Body of pancreas (tissue), 4 donors: Measurements from ENCODE around the gene LSMEM2. TPM values are rescaled to one million over a fixed set of nuclear protein-coding genes. Genes with fewer than 3 reads are reported as not detected.
"Not testable (repeated sequence)": the region's sequence is repeated elsewhere in the genome, so short reads cannot be mapped to it uniquely, and the experiment has no call there.

Source experiments
- ATAC-seq: fragments of 150-250 bp; one replicate; pipeline ENCODE4 v1.9.1; 2016
- DNase-seq, 4 donors: peaks; one replicate each; pipeline ENCODE4 v3.0.0-alpha.2; 2019
- H3K27ac ChIP-seq, 4 donors: fragments of 200-600 bp; sonication (generic); 1 replicate in 3 of 4; 2 replicates in 1 of 4; pipeline versions ENCODE4 v1.5.1 to v1.6.1; 2016 to 2019; ENCODE audit warnings: mild to moderate bottlenecking in 1 of 4, mixed read lengths in 1 of 4, moderate library complexity in 1 of 4
- H3K27me3 ChIP-seq, 2 donors: fragments of 200-600 bp; sonication (generic); one replicate each; pipeline ENCODE4 v1.6.0; 2016; ENCODE audit warnings: mild to moderate bottlenecking in 1 of 2
- H3K36me3 ChIP-seq, 2 donors: fragments of 200-600 bp; sonication (generic); replicated peaks in 1 of 2; 2 replicates each; pipeline ENCODE4 v1.5.1; 2016; ENCODE audit warnings: low read depth in 2 of 2; ENCODE audit not compliant: insufficient read depth in 1 of 2
- H3K4me1 ChIP-seq: fragments of 200-600 bp; sonication (generic); one replicate; pipeline ENCODE4 v1.6.0; 2016
- H3K4me3 ChIP-seq, 2 donors: fragments of 200-600 bp; sonication (generic); 1 replicate in 1 of 2; 2 replicates in 1 of 2; pipeline ENCODE4 v1.5.1; 2016 to 2019
- H3K9me3 ChIP-seq, 3 donors: fragments of 200-600 bp; sonication (generic); 1 replicate in 2 of 3; 2 replicates in 1 of 3; pipeline ENCODE4 v1.5.1; 2016
- POLR2A ChIP-seq, 3 donors: fragments of 450-650 bp; IDR thresholded peaks; one replicate each; pipeline ENCODE4 v1.6.1; 2016; ENCODE audit warnings: antibody characterized with exemption in 3 of 3, mild to moderate bottlenecking in 2 of 3
- WGBS, 2 donors: methylation state at CpG; one replicate each; pipeline ENCODE4 v1.1.5; 2017; 5-methylcytosine and 5-hydroxymethylcytosine counted together
- intact Hi-C: fragments of 100-400 bp; cut with DNase I; formaldehyde crosslinking; loops from one replicate; pipeline ENCODE4 v1.15.1; 2023
- total RNA-seq, 2 donors: library from RNA; depleted of rRNA; stranded (reverse); fragments of >200 nt; gene quantifications; one replicate each; pipeline ENCODE4 v1.1.0, GENCODE V29; 2016
- TF ChIP-seq, protein P1 (sequence below), 7 experiments: fragments of 450-650 bp in 4 of 7; fragments of 200-600 bp in 3 of 7; sonication (generic) in 3 of 7; IDR thresholded peaks; one replicate each; pipeline ENCODE4 v1.5.1; 2016 to 2019; ENCODE audit warnings: antibody characterized with exemption in 7 of 7

Gene LSMEM2
- total RNA-seq, 2 donors from 2014 or later = not detected

DNA sequence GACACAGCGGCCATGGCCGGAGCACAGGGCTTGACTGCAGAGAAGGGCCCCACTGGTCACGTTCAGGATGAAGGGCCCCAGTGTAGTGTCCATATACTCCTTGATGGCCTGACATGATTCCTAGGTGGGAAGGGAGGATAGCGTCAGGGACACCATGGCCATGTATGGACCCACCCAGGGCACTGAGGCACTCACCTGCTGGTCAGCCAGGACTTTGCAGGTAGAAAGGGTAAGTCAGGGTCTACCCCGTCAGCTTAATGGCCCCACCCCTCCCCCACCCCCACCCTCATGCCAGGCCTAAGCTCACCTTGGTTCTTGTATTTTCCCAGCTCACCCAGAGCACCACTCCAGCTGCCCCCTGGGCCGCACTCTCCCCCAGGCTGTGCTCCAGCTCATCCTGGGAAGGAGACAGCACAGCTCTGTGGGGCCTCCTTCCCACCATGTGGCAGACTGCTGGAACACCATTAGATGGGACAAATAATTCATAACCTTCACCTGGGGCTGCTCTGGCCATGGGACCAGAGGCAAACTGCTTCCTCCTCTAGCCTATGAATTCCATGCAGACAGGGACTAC, 21.9 kb downstream of the LSMEM2 start:
- ATAC-seq = no peak
- Histone ChIP-seq H3K27ac (peak overlapping the region; percentile 65 to 91 (median 85)), H3K9me3 (no peaks in the 10 kb centered on the region), H3K4me1 (peaks cover 58% of the 10 kb centered on the region), H3K4me3 (no peak overlapping the region), H3K36me3 (no peaks in the 10 kb centered on the region), H3K27me3 (no peaks in the 10 kb centered on the region)
- 95 to 96% methylated on average over 4 to 6 of the region's 6 CpGs for WGBS, 2 donors
- TF ChIP-seq POLR2A (IDR thresholded peaks at IDR 0.05) = no peak
- TF ChIP-seq, protein P1, sequence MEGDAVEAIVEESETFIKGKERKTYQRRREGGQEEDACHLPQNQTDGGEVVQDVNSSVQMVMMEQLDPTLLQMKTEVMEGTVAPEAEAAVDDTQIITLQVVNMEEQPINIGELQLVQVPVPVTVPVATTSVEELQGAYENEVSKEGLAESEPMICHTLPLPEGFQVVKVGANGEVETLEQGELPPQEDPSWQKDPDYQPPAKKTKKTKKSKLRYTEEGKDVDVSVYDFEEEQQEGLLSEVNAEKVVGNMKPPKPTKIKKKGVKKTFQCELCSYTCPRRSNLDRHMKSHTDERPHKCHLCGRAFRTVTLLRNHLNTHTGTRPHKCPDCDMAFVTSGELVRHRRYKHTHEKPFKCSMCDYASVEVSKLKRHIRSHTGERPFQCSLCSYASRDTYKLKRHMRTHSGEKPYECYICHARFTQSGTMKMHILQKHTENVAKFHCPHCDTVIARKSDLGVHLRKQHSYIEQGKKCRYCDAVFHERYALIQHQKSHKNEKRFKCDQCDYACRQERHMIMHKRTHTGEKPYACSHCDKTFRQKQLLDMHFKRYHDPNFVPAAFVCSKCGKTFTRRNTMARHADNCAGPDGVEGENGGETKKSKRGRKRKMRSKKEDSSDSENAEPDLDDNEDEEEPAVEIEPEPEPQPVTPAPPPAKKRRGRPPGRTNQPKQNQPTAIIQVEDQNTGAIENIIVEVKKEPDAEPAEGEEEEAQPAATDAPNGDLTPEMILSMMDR (IDR thresholded peaks at IDR 0.05) = no peak
- intact Hi-C loops = no loop called here
- DNase-seq = no peak

DNA sequence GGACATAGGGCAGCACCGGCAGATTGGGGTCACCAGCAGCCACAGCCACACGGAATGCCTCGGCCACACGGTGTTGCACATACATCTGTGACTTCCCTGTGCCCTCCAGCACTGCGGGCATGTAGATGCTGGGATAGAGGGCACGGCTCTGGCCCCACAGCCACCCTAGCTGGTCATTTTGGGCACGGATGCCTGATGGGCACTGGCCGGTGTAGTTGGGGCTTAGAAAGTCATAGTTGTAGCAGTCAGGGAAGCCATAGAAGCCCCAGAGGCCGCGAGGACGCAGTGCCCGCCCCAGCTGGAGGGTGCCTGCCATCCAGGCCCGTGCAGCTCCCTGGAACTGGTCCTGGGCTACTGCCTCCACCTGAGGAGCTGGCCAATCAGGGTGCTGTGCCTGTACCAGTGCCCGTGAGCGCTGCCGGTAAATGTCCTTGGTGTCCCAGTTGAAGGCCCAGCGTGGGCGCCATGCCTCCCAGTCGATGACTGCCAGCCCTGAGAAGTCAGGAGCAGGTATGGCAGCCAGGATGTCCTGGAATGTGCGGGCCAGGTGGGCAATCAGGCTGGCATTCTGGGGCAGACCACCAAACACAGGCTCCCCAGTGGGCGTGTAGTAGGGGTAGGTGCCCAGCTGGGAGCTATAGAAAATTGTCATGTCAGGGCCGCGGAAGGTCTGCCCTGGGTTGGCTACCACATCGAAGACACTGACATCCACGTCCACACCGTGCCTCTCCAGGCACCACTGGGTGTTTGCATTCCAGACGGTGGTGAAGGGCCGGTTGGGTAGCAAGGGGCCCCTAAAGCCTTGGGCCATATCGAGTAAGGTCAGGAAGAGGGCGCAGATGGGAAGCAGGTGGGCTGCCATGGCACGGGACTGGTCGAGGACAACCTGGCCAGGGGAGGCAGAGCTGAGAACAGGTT, 23.5 kb downstream of the LSMEM2 start:
- ATAC-seq = no peak
- intact Hi-C loops = no loop called here
- no peak overlapping the region for H3K4me3 ChIP-seq

DNA sequence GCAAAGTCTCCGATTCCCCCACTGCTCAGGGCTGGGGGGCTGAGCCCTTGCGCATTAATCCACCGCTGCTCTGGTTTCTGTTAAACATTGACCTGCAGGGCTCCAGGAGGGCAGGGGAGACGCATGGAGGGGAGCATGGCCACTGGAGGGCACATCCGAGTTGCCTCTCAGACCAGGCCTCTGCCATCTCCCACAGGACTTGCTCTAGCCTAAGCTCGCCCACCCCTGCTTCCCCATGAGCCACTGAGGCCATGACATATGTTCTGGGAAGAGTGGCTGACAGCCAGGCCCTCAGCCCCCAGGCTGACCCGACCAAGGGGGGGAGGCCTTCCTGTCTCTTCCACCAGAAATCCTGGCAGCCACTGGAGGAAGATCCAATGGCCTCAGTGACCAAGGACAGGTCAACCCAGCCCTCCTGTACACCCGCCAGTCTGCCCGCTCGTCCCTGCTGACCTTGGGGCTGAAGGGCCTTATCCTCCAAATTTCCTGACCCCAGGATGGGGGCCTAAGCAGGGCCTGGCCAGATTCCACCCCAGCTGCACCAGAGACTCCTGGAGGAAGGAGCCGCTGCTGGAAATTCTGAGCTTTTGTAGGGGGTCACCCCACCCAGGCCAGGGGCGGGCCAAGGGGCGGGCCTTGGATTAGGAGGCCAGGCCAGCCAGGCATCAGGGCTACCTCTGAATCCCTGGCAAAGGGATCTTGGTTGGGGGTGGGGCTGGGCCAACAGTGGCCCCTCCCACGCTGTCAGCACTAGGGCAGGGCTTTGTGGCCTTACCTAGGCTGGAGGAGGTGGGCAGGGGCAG, 24.3 kb downstream of the LSMEM2 start, which contains the start of gene HYAL1:
HYAL1 (minus strand) TSS at position 562 of the 803 bp plus-strand sequence. CDS start 618 bp downstream, outside the sequence.
- ATAC-seq (peak; percentile 16), DNase-seq (peak; percentile 68 to 79 (median 76))
- Histone ChIP-seq H3K27ac (peak within 1 kb of the TSS; percentile 55 to 88 (median 86)), H3K9me3 (no peaks in the 10 kb centered on the region), H3K4me3 (no peak within 1 kb of the TSS), H3K36me3 (no peaks in the 10 kb centered on the region), H3K27me3 (no peaks in the 10 kb centered on the region), H3K4me1 (peaks cover 46% of the 10 kb centered on the region)
- peak; percentile 23 to 77 (median 66) for TF ChIP-seq POLR2A (IDR thresholded peaks at IDR 0.05)
- TF ChIP-seq, protein P1 (IDR thresholded peaks at IDR 0.05) = peak in 4 of 7 experiments; percentile 21 to 34 (median 27)
- intact Hi-C loops = no loop called here
- WGBS, 2 donors = 57 to 100% methylated on average over 1 to 14 of the region's 14 CpGs

More for the DNA sequence above, 23.5 kb downstream of the LSMEM2 start:
- no peak for TF ChIP-seq POLR2A (IDR thresholded peaks at IDR 0.05)
- TF ChIP-seq, protein P1 (IDR thresholded peaks at IDR 0.05) = no peak
- 81 to 85% methylated on average over 4 to 32 of the region's 32 CpGs for whole genome bisulfite sequencing, 2 donors
- no peak for DNase-seq
- Histone ChIP-seq H3K9me3 (no peaks in the 10 kb centered on the region), H3K27me3 (no peaks in the 10 kb centered on the region), H3K27ac (peak overlapping the region; percentile 55 to 88 (median 86)), H3K36me3 (no peaks in the 10 kb centered on the region), H3K4me1 (peaks cover 55% of the 10 kb centered on the region)

DNA sequence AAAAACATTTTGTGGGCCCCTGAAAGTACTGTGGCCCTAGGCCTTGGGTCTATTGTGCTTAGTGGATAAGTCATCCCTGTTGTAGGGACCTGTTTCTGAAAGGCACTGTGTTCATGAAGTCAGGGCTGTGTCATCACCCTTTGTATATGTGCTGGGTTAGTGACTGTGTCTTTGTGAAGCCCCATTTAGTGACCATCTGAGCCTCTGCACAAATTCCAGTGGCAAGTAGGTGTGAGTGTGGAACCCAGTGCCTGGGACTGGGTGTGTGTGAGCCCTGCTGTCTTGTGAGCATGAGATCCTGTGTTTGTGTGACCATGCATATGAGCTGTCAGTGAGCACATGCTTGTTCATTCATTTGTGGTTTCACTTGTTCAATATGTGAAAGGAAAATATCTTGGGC, 25.7 kb downstream of the LSMEM2 start:
- Histone ChIP-seq H3K27ac (no peak overlapping the region), H3K4me3 (no peak overlapping the region), H3K36me3 (no peaks in the 10 kb centered on the region), H3K9me3 (no peaks in the 10 kb centered on the region), H3K27me3 (no peaks in the 10 kb centered on the region), H3K4me1 (peaks cover 44% of the 10 kb centered on the region)
- no peak for DNase-seq
- TF ChIP-seq, protein P1 (IDR thresholded peaks at IDR 0.05) = no peak
- TF ChIP-seq POLR2A (IDR thresholded peaks at IDR 0.05) = no peak
- intact Hi-C loops = no loop called here
- no peak for ATAC-seq

DNA sequence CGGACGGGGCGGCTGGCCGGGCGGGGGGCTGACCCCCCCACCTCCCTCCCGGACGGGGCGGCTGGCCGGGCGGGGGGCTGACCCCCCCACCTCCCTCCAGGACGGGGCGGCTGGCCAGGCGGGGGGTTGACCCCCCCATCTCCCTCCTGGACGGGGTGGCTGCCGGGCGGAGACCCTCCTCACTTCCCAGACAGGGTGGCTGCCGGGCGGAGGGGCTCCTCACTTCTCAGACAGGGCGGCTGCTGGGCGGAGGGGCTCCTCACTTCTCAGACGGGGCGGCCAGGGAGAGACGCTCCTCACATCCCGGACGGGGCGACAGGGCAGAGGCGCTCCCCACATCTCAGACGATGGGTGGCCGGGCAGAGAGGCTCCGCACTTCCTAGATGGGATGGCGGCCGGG, 33.2 kb downstream of the LSMEM2 start:
- intact Hi-C loops, H3K9me3 ChIP-seq, H3K27ac ChIP-seq, H3K4me1 ChIP-seq, H3K36me3 ChIP-seq, H3K27me3 ChIP-seq, ATAC-seq, DNase-seq, H3K4me3 ChIP-seq: not testable (repeated sequence)
- 81% methylated on average over 4 of the region's 32 CpGs; no CpG with 5 or more reads in 1 of the 2 donors for WGBS, 2 donors
